ENCODE data around the gene ZNF429.

DNA sequence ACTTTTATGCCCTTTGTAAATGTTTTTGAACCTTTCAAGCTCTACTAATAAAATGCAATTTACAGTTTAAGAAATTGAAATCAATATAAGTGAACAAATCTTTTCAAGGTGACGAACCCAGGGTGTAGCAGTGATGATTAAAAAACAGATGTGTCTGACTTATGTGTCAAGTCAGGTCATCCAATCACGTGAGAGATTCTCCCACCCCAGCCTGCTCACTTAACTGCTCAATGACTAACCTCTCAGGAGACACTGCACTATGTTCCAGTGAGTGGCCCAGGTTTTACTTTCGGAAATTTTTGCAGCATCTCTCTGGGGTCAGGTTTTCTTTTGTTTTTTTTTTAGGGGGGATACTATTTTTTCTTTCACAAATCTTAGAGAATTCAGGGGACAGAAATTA is 60.7 kb downstream of the ZNF429 start:
- no peak for TF ChIP-seq CTCF (IDR thresholded peaks at IDR 0.05; ENCODE audit: insufficient read depth, low read depth, low read length)
- TF ChIP-seq EZH2 (IDR thresholded peaks at IDR 0.05; ENCODE audit: insufficient read depth, low read length): no peak
